MM.1S (cell line): ENCODE data around the gene TSPAN15.

Experiments used
- DNase-seq: peaks from one replicate; pipeline ENCODE4 v3.0.0-alpha.2; 2015
- H2AFZ ChIP-seq: fragments of 300-600 bp; sonication (generic); 2 replicates; pipeline ENCODE4 v1.6.0; 2016; ENCODE audit warnings: antibody characterized with exemption, low read length
- H3F3A ChIP-seq: fragments of 300-600 bp; sonication (generic); 2 replicates; pipeline ENCODE4 v1.6.1; 2016; ENCODE audit warnings: mild to moderate bottlenecking, antibody characterized with exemption, low read length, moderate library complexity, mixed read lengths; ENCODE audit not compliant: insufficient read depth
- H3K27ac ChIP-seq: fragments of 300-600 bp; sonication (generic); 2 replicates; pipeline ENCODE4 v1.5.1; 2016; ENCODE audit warnings: mild to moderate bottlenecking, low read length
- H3K27me3 ChIP-seq: fragments of 300-600 bp; sonication (generic); replicated peaks from 2 replicates; pipeline ENCODE4 v1.6.0; 2016; ENCODE audit warnings: low read length; ENCODE audit not compliant: insufficient read depth
- H3K36me3 ChIP-seq: fragments of 300-600 bp; sonication (generic); replicated peaks from 2 replicates; pipeline ENCODE4 v1.6.1; 2016; ENCODE audit warnings: mild to moderate bottlenecking, low read length, mixed read lengths; ENCODE audit not compliant: insufficient read depth
- H3K4me1 ChIP-seq: fragments of 300-600 bp; sonication (generic); 2 replicates; pipeline ENCODE4 v1.6.1; 2016; ENCODE audit warnings: low read length, mixed read lengths
- H3K4me2 ChIP-seq: fragments of 300-600 bp; sonication (generic); 2 replicates; pipeline ENCODE4 v1.6.0; 2016; ENCODE audit warnings: low read depth, low read length
- H3K4me3 ChIP-seq: fragments of 300-600 bp; sonication (generic); 2 replicates; pipeline ENCODE4 v1.5.1; 2016; ENCODE audit warnings: low read length, mixed read lengths
- H3K79me2 ChIP-seq: fragments of 300-600 bp; sonication (generic); 2 replicates; pipeline ENCODE4 v1.6.1; 2016; ENCODE audit warnings: mixed run types, low read length, mixed read lengths
- H3K9ac ChIP-seq: fragments of 300-600 bp; sonication (generic); 2 replicates; pipeline ENCODE4 v1.6.1; 2016; ENCODE audit warnings: low read length, mixed read lengths
- H3K9me2 ChIP-seq: fragments of 300-600 bp; sonication (generic); replicated peaks from 2 replicates; pipeline ENCODE4 v1.6.1; 2016; ENCODE audit warnings: mild to moderate bottlenecking, low read length, mixed read lengths; ENCODE audit not compliant: insufficient read depth
- H3K9me3 ChIP-seq: fragments of 300-600 bp; sonication (generic); replicated peaks from 2 replicates; pipeline ENCODE4 v1.6.1; 2016; ENCODE audit warnings: mild to moderate bottlenecking, low read length, mixed read lengths; ENCODE audit not compliant: insufficient read depth
- H4K20me1 ChIP-seq: fragments of 300-600 bp; sonication (generic); 2 replicates; pipeline ENCODE4 v1.6.1; 2016; ENCODE audit warnings: mild to moderate bottlenecking, low read length, moderate library complexity, mixed read lengths; ENCODE audit not compliant: insufficient read depth
- CTCF ChIP-seq: fragments of 300-600 bp; sonication (generic); IDR thresholded peaks from 2 replicates; pipeline ENCODE4 v1.5.1; 2016; ENCODE audit warnings: antibody characterized with exemption, low read length, mixed read lengths
- EZH2 ChIP-seq: fragments of 300-600 bp; sonication (generic); optimal IDR thresholded peaks from 2 replicates; pipeline ENCODE3; 2017; ENCODE audit warnings: low read depth, mild to moderate bottlenecking, antibody characterized with exemption, low read length, mixed read lengths
- EZH2phosphoT487 ChIP-seq: fragments of 300-600 bp; sonication (generic); IDR thresholded peaks from 2 replicates; pipeline ENCODE4 v1.6.1; 2018; ENCODE audit warnings: antibody characterized with exemption, low read length

Gene TSPAN15

DNA sequence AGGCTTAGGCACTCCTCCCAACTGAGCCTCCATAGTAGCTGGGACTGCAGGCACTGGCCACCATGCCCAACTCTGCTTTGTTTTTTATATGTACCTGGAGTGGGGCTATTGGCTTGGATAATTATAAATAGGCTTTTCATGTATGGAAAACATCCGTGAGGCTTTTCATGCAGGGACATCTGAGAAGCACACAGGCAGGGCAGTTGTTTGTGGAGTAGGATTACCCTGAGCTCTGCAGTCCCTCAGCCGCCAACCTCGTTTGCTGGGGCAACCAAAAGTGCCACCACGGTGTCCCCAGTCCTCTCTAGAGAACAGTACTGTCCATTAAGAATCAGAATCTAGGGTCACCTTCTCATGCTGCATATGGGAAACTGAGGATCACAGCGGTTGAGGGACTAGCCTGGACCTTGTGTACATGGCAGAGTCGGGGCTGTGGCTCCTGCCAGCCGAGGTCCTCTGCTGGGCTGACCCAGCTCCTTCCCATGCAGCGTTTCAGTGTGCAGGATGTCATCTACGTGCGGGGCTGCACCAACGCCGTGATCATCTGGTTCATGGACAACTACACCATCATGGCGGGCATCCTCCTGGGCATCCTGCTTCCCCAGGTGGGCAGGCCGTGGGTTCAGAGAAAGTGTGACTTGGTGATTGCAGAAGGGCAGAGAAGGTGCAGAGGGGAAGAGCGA, 54.5 kb downstream of the TSPAN15 start:
- no peak overlapping the region for H3K4me2 ChIP-seq
- no peaks in the 10 kb centered on the region for H3K4me1 ChIP-seq
- no peaks in the 10 kb centered on the region for H3F3A ChIP-seq
- H4K20me1 ChIP-seq: no peaks in the 10 kb centered on the region
- H3K9me2 ChIP-seq: no peaks in the 10 kb centered on the region
- H3K27me3 ChIP-seq: peaks cover 35% of the 10 kb centered on the region
- no peak for DNase-seq
- H3K9ac ChIP-seq: no peak overlapping the region
- H3K36me3 ChIP-seq: no peaks in the 10 kb centered on the region
- H3K79me2 ChIP-seq: no peaks in the 10 kb centered on the region
- H3K4me3 ChIP-seq: no peak overlapping the region
- no peaks in the 10 kb centered on the region for H3K9me3 ChIP-seq
- no peak for TF ChIP-seq CTCF
- no peak for TF ChIP-seq EZH2phosphoT487
- TF ChIP-seq EZH2: no peak
- no peak overlapping the region for H3K27ac ChIP-seq
- H2AFZ ChIP-seq: no peak overlapping the region

GRCh38 chr10:69506487-69506833, 55.2 kb downstream of the TSPAN15 start:
- H3K9me2 ChIP-seq: no peaks in the 10 kb centered on the region
- H3K9me3 ChIP-seq: no peaks in the 10 kb centered on the region
- DNase-seq: no peak
- peaks cover 35% of the 10 kb centered on the region for H3K27me3 ChIP-seq
- no peak overlapping the region for H3K4me3 ChIP-seq
- H3K79me2 ChIP-seq: no peaks in the 10 kb centered on the region
- H3K9ac ChIP-seq: no peak overlapping the region
- no peak overlapping the region for H2AFZ ChIP-seq
- H3K4me1 ChIP-seq: no peaks in the 10 kb centered on the region
- no peaks in the 10 kb centered on the region for H4K20me1 ChIP-seq
- no peak overlapping the region for H3K4me2 ChIP-seq
- no peaks in the 10 kb centered on the region for H3F3A ChIP-seq
- H3K27ac ChIP-seq: no peak overlapping the region
- H3K36me3 ChIP-seq: no peaks in the 10 kb centered on the region
- TF ChIP-seq EZH2phosphoT487: no peak
- TF ChIP-seq EZH2: no peak
- no peak for TF ChIP-seq CTCF

- no peaks in the 10 kb centered on the region for H4K20me1 ChIP-seq
- H3K36me3 ChIP-seq: no peaks in the 10 kb centered on the region
- peak overlapping the region; percentile 67 for H3K4me2 ChIP-seq
- no peaks in the 10 kb centered on the region for H3K9me3 ChIP-seq
- no peak for DNase-seq
- H3K4me3 ChIP-seq: peak overlapping the region; percentile 47
- no peaks in the 10 kb centered on the region for H3K9me2 ChIP-seq
- no peak overlapping the region for H3K9ac ChIP-seq
- no peak for TF ChIP-seq EZH2
- no peak for TF ChIP-seq EZH2phosphoT487
- no peak for TF ChIP-seq CTCF
- peak overlapping the region; percentile 87 for H2AFZ ChIP-seq
- H3K4me1 ChIP-seq: no peaks in the 10 kb centered on the region
- H3K27me3 ChIP-seq: peaks cover 37% of the 10 kb centered on the region
- no peaks in the 10 kb centered on the region for H3K79me2 ChIP-seq
- H3K27ac ChIP-seq: no peak overlapping the region
- H3F3A ChIP-seq: no peaks in the 10 kb centered on the region
Observed at GRCh38 chr10:69506834-69507713, 55.8 kb downstream of the TSPAN15 start.
